Stimulated activated CD8-positive, alpha-beta memory T cell treated with anti-CD3 and anti-CD28 coated beads, Interleukin-15, amount 100 ng/mL, for 1 hour (primary cell): Measurements from ENCODE around the gene OPRL1.

Experiments used
- DNase-seq: peaks from one replicate; pipeline ENCODE4 v3.0.0-alpha.2; 2020; ENCODE audit warnings: low read depth

OPRL1 gene

DNA sequence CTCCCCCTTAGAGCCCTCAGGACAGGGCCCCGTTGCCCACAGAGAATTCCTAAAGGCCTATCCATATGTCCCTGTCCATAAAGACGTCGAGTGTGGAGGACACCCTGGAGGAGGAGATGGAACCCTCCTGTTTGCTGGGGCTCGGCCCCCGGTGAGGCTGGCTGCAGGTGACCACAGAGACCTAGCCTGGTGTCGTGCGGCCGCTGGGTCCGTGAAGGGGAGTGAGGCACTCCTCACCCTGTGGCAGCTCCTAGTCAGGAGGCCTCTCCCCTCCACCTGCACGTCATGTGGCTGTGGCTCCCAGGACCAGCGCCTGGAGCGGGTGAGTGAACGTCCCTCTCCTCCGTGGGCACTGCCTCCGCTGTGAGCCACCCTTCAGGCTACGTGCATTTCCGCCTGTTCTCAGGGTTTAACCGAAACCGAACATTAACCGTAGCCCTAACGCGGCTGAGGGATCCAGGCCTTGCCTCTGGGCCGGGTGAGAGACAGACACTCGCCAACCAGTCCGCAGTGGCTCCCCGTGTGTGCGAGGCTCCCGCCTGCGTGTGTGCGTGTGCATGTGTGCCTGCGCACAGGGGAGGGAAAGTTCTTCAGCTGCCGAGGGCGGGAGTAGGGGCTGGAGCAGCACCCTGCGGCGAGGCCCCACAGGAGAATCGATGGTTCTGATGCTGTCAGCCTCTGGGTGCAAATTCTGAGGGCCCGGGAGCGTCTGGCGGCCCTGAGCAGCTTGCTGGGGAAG lies 22.8 kb upstream of the OPRL1 start:
- no peak for DNase-seq

GRCh38 chr20:64057628-64058498 lies 22.0 kb upstream of the OPRL1 start:
- DNase-seq: peak; percentile 69

GRCh38 chr20:64058536-64058935 lies 21.3 kb upstream of the OPRL1 start:
- no peak for DNase-seq

DNA sequence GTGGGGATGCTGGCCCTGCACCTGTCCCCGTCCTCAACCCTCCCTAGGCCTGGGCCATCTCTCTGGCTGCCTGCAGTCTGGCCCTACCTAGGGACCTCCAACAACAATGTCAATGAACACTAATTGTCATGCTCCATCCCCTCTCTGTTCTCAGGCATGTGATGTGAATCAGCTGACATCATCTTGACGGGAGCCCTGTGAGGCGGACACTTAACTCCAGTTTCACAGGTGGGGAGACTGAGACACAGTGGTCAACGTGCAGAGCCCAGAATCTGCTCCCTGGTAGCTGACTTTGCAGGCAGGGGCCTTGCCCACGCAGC lies 17.6 kb upstream of the OPRL1 start:
- no peak for DNase-seq

DNA sequence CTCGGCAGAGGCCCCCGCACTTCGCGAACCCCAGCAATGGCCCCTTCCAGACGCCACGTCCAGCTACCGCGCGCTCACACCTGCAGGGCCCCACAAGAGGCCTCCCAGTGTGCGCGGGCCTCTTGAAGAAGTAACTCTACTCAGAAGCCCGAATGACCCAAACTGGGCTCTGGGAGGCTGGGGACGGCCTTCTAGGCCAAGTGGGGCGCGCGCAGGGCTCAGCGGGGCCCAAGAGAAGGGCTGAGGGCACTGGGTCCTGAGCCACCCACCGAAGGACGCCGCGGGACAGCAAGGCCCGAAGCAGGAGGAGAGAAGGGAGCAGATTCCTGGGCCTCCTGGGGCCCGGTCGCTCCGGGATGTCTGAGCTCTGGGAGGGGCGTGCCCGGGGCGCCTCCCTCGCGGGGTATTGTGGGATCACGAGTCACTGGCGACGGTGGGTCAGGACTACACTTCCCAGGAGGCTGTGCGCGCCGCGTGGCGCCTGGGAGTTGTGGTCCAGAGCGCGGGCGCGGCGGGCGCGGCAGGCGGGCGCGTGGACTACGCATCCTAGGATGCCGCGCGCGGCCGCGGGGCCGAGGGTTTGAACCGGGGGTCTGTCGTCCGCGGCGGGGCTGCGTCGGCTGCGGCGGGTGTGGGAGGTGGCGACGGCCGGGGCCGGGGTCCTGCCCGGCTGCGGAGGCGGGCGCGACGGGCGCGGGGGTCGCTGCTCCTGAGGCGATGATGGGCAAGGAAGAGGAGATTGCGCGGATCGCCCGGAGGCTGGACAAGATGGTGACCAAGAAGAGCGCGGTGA lies 17.1 kb upstream of the OPRL1 start, which contains the start of gene TCEA2:
TSS of gene TCEA2 (plus strand) at position 603 of the 793 bp plus-strand sequence. CDS start at position 718, 115 bp downstream.
- DNase-seq: peak; percentile 87

DNA sequence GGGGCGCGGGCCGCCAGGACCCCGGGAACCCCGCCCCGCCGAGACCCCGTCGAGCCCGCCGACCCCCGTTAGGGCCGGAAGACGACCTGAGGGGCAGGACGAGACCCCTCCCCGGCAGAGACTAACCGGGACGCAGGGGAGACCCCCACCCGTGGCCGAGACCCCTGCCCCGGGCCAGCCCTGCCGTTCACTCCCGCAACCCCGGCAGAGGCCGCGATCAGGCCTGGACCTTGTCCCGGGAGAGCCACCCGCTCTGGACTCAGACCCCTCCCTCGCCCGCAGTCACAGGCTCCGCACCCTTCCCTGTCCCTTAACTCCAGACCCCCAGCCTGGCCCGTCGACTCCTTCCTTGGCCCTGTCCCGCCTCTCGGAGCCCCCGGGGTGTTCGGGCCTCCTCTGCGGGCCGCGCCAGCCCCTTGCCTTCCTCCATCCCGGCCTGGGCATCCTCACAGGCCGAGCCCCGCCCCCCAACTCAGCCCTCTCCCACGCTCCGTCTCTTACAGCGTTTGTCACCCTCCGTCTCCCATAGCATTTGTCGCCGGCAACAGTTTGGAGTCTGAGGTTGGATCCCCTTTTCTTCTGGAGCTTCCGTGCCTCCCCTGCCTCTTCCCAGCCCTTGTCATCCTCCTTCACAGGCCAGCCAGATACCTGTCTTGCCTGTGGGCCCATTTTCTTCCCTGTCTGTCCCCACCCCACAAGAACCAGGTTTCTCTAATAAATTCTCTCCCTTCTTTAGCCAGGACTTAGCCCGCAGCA lies 16.3 kb upstream of the OPRL1 start:
- DNase-seq: no peak

- no peak for DNase-seq
Observed at GRCh38 chr20:64064145-64064698, 15.7 kb upstream of the OPRL1 start.

DNA sequence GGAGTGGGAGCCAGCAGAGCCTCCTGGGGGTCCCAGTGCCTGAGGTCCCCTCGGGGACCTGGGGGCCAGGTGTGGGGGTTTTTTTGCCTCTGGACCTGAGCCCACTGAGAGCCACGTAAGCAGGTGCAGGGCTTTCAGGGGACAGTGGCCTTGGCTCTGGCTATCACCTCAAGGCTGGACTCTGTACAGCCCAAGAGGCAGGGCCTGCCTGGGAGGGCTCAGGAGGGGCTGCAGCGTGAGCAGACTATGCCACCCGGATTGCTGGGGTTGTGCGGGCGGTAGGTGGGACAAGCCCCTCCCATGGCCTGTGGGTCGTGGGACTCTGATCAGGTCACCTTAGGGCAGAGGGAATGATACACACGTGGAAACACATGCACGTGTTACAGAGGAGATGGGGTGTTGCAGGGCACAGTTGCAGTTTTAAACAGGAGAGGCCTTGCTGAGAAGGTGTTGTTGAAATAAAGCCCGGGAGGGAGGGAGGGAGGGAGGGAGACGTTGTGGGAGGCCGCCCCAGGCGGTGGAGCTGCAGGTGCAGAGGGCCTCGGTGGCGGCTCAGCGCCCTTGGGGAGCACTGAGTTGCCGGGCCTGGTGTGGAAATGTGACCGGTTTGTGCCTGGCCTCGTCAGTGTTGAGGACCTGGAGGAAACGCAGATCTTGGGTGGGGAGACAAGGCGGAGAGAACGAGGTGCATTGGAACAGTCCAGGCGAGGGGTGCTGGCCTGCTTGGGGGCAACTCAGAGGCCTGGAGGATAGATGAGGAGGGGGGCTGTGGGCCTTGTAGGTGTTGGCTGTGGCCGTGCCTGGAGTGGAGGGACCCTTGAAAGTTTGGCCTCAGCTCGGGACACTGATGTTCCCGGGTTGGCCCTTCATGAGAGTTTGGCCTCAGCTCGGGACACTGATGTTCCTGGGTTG lies 14.6 kb upstream of the OPRL1 start:
- no peak for DNase-seq

GRCh38 chr20:64065974-64066343 lies 13.9 kb upstream of the OPRL1 start:
- no peak for DNase-seq

DNA sequence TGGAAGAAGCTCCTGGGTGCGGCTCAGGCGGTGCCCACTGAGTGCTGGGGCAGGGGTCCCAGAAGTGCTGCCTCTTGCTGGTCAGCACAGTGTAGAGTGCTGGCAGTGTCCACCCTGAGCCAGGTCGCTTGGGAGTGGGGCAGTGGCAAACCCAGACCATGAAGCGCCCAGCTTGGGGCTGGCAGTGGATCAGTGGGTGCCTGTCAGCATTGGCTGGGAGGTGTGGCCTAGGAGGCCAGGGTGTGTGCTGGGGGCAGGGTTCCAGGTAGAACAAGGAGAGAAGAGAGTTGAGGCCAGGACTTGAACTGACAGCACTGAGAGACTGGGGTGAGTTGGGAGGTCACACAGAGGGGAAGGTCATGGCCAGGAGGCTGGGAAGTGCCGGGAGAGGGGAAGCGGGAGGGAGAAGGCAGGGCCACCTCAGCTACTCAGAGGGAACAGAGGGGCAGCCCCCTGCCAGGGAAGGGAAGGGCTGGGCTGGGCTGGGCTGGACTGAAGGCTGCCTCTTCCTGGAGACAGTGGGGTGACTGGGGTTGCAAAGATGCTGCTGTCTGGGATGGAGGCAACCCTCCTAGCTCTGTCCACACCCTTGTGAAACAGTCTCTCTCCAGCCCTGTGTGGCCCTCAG lies 12.8 kb upstream of the OPRL1 start:
- no peak for DNase-seq

GRCh38 chr20:64067733-64068307 lies 12.1 kb upstream of the OPRL1 start:
- no peak for DNase-seq

DNA sequence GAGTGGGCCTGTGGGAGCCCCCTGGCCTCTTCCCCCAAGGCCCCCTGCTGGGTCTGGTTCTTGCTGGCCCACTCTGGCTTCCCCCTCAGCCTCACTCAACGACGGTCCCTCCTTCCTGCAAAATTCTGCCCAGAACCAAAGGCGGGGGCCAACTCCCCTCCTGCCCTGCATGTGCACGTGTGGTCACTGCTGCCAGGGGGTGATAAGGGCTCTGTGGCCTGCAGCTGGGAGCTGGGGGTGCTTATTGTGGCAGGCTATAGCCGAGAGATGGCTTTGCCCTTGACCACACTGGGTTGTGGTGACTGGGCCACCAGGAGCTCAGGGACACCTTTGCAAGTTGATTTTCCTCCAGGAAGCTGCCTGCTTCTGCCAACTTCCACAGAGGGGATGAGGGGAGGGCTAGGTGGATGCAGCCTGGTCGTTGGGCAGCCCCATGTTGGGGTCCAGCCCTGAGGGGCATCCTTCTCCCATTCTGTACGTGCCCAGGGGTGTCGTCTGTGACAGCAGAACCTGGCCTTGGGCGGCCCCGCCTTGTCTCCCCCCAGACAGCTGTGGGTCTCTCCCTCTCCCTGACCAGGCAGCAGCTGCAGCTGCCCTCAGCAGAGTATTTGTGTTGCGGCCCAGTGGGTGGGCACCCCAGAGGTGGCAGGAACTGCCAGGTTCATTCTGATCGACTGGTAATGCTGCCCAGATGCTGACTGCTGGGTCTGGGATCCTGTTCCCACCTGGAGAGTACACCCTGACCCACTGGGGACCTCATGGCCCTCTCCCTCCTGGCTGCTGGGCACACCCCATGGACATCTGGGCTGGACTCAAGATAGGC lies 11.3 kb upstream of the OPRL1 start:
- no peak for DNase-seq

DNA sequence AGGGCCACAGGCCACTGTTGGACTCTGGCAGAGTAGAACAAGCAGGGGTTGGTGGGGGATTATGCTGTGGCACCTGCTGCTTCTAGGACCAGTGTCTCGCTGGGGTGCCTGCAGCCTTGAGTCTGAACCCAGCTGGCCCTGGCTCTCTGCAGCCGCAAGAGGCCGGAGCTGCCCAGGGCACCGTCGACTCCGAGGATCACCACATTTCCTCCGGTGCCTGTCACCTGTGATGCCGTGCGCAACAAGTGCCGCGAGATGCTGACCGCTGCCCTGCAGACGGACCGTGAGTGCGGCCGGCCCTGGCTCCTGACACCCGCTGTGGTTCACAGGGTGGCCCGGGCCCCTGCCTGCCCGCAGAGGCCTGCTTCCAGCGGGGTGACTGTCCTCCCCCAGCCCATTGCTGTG lies 10.7 kb upstream of the OPRL1 start:
- no peak for DNase-seq

DNA sequence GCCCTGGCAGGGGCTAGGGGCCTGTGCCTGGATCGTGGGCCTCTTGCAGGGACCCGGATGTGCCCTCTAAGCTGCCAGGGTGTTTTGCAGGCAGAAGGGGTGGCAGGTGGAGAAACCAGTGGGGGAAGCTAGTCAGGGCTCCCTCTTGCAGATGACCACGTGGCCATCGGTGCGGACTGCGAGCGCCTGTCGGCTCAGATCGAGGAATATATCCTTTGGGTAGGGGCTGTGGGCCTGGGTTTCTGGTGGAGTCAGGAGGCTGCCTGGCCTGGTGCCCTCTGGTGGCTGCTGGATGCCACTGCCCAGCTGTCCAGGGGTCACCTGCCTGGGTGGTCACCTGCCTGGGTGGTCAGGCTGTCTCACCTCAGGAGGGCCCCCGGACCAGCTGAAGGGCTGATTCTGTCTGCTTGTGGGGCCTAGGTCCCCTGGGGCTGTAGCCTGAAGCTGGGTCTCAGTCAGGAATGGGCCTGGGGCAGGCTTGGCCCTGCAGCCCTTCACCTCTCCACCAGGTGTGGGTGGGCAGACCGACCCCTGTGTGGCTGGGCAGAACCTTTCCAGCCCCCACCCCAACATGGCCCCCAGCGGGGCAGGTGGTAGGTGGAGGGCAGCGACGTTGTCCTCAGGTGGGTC lies 10.2 kb upstream of the OPRL1 start:
- no peak for DNase-seq

GRCh38 chr20:64070244-64070993 lies 9.5 kb upstream of the OPRL1 start:
- DNase-seq: no peak

GRCh38 chr20:64071341-64072332 lies 8.2 kb upstream of the OPRL1 start:
- no peak for DNase-seq
